Measurements from ENCODE around the gene FST. TPM values are rescaled to one million over a fixed set of nuclear protein-coding genes. Genes with fewer than 3 reads are reported as not detected.

Gene FST
- total and polyA plus RNA-seq, 2 of the 13 experiments (the other 11 are each of a cell fraction or from before 2014, with no cell fraction given) = 38.6 to 136 TPM

- TF ChIP-seq ZNF460 (CRISPR knock-in tag; IDR thresholded peaks at IDR 0.05; ENCODE audit: borderline replicate concordance) = no peak
- TF ChIP-seq MBD4 (IDR thresholded peaks at IDR 0.05; ENCODE audit: borderline replicate concordance, low read length) = no peak
- TF ChIP-seq MLLT10 (CRISPR knock-in tag; IDR thresholded peaks at IDR 0.05) = no peak
- no peak for TF ChIP-seq YEATS2 (CRISPR knock-in tag; IDR thresholded peaks at IDR 0.05; ENCODE audit: borderline replicate concordance)
- TF ChIP-seq TCF7 (IDR thresholded peaks at IDR 0.05; ENCODE audit: low read depth) = no peak
- no peak for TF ChIP-seq ZBTB42 (CRISPR knock-in tag; IDR thresholded peaks at IDR 0.05)
- TF ChIP-seq ZBTB44 (CRISPR knock-in tag; IDR thresholded peaks at IDR 0.05) = no peak
- no peak for TF ChIP-seq ZNF343 (CRISPR knock-in tag; IDR thresholded peaks at IDR 0.05)
- no peak for TF ChIP-seq KDM3A (CRISPR knock-in tag; IDR thresholded peaks at IDR 0.05; ENCODE audit: low read depth)
- no peak for TF ChIP-seq GLMP (CRISPR knock-in tag; IDR thresholded peaks at IDR 0.05; ENCODE audit: borderline replicate concordance)
- 0 out of 2 replicates have a peak, but pooled peaks have one; percentile 42 for TF ChIP-seq BRCA1 (CRISPR knock-in tag; IDR thresholded peaks at IDR 0.05)
- TF ChIP-seq AGO1 (IDR thresholded peaks at IDR 0.05; ENCODE audit: low read depth, low read length, poor library complexity, severe bottlenecking) = peak; percentile 51
- no peak; the same call in none of the 2 replicates for TF ChIP-seq MED1 (CRISPR knock-in tag; IDR thresholded peaks at IDR 0.05)
- no peak for TF ChIP-seq ZNF713 (CRISPR knock-in tag; IDR thresholded peaks at IDR 0.05)
- peak; percentile 31; the same call in 1 of the 2 replicates for TF ChIP-seq ZBTB10 (CRISPR knock-in tag; IDR thresholded peaks at IDR 0.05; ENCODE audit: borderline replicate concordance)
- TF ChIP-seq SNRNP70 (IDR thresholded peaks at IDR 0.05; ENCODE audit: low read depth, low read length) = no peak
- TF ChIP-seq HDAC1 (CRISPR knock-in tag; IDR thresholded peaks at IDR 0.05) = no peak
- no peak for TF ChIP-seq GATA4 (IDR thresholded peaks at IDR 0.05; ENCODE audit: borderline replicate concordance, low read depth)
- TF ChIP-seq ZNF564 (CRISPR knock-in tag; IDR thresholded peaks at IDR 0.05) = 0 out of 2 replicates have a peak, but pooled peaks have one; percentile 4
- TF ChIP-seq RARA (CRISPR knock-in tag; IDR thresholded peaks at IDR 0.05) = peak; percentile 6; the same call in 1 of the 2 replicates
- TF ChIP-seq MTF2 (CRISPR knock-in tag; IDR thresholded peaks at IDR 0.05; ENCODE audit: borderline replicate concordance) = no peak
- TF ChIP-seq NONO (IDR thresholded peaks at IDR 0.05) = no peak
- no peak for TF ChIP-seq NONO (CRISPR knock-in tag; conservative IDR thresholded peaks at IDR 0.05)
- peak; percentile 66 for TF ChIP-seq KDM2A (CRISPR knock-in tag; IDR thresholded peaks at IDR 0.05; ENCODE audit: borderline replicate concordance, low read depth)
- TF ChIP-seq NFRKB (IDR thresholded peaks at IDR 0.05) = no peak
- no peak for TF ChIP-seq ZNF121 (CRISPR knock-in tag; IDR thresholded peaks at IDR 0.05)
Observed at GRCh38 chr5:53479590-53480415, 626 bp upstream of the FST start (continued).

Measured in HepG2 (cell line).